ENCODE measurements around the gene KIF21B.
A peak's percentile ranks its signal among the peaks of the same experiment; 100 is the strongest.

The KIF21B gene

DNA sequence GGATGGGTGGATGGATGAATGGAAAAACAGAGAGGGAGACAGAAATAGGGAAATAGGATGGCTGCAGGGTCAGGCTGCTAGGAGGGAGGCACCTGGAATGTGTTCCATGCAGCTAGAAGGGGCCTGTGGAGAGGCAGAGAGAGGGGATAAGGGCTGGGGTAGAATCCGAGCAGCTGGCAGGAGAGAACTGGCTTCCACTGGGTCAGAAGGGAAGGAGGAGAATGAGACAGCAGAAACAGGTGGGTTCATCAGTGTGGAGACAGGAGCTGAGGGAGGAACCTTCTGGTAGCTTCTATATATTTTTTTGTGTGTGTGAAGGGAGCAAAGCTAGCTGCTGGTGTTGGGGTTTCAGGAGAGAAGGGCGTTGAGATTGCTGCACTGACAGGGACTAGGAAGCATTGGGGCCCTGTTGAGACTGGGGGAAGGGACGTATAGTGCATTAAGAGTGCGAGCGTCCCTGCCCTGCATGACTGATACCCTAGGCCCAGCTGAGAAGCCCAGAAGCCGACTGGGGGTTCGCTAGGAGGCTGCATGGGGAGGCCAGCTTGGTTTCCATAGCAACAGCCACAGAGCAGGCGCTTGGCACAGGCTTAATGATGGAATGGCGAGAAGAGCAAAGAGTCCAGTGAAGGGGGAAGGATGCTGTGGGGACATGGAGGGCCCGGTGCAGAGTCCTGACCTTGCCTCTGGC is 14.8 kb upstream of the KIF21B start:
- Mint-ChIP-seq H3K4me1 (ENCODE audit: low read depth in 2 of 2) (peaks cover 0 to 3% of the 10 kb centered on the region in 2 donors), H3K36me3 (ENCODE audit: insufficient read depth) (no peaks in the 10 kb centered on the region), H3K9me3 (no peaks in the 10 kb centered on the region), H3K27ac (no peak overlapping the region), H3K27me3 (no peaks in the 10 kb centered on the region), H3K4me3 (no peak overlapping the region)
- ATAC-seq (replicated peaks), result no peak
- DNase-seq, result no peak

DNA sequence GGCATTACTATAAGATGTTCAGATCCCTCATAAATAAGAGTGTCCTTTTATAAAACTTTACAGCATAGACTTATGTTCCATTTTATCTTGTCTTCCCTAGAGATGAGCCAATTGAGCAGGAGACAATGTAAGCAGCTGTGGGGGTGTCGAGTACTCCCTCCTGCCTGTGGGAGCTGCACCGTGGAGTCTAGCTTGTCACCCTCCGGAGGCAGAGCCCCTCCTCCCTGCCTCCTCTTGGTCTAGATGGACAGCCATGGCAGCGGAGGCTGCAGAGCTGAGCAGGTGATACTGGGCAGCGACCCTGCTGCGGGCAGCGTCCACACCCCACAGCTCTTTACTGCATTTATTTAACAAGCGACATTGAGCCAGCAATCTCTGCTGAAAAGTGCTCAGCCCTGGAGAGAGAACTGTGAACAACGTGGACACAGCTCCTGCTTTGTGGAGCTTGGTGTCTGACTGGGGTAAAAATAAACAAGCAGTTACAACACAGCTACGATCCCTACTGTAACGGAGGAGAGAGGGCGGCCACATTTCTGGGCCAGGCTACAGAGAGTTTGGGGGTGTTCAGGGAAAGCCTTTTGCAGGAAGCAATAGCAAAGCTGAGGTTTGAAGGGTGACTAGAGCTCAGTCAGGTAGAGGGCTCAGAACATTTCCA is 12.8 kb upstream of the KIF21B start:
- ATAC-seq (replicated peaks), result no peak

DNA sequence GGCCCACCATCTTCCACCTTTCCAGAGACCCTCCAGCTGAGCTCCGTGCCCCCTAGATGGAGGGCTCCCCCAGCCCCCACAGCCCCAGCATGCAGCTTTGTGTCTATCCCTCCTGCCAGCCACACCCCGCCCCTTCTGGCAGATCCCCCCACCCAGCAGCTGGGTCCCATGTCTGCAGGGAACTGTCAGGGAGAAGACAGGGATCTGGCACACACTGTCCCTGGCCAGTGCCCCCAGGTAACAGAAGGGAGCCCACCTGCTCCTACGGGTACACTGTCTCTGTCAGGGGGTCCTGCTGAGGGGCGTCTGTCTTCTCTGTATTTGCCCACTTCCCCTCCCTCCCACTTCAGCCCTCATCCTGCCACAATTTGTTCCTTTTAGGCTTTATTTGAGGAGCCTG is 11.2 kb upstream of the KIF21B start:
- Mint-ChIP-seq H3K27ac (no peak overlapping the region), H3K36me3 (ENCODE audit: insufficient read depth) (no peaks in the 10 kb centered on the region), H3K9me3 (no peaks in the 10 kb centered on the region), H3K4me1 (ENCODE audit: low read depth in 2 of 2) (no peaks in the 10 kb centered on the region), H3K27me3 (no peaks in the 10 kb centered on the region), H3K4me3 (no peak overlapping the region)
- ATAC-seq (replicated peaks), result no peak
- no peak for DNase-seq

More for the DNA sequence above, 12.8 kb upstream of the KIF21B start:
- Mint-ChIP-seq H3K4me1 (ENCODE audit: low read depth in 2 of 2) (no peaks in the 10 kb centered on the region), H3K27me3 (no peaks in the 10 kb centered on the region), H3K27ac (no peak overlapping the region), H3K9me3 (no peaks in the 10 kb centered on the region), H3K4me3 (no peak overlapping the region), H3K36me3 (ENCODE audit: insufficient read depth) (no peaks in the 10 kb centered on the region)
- DNase-seq, result no peak

DNA sequence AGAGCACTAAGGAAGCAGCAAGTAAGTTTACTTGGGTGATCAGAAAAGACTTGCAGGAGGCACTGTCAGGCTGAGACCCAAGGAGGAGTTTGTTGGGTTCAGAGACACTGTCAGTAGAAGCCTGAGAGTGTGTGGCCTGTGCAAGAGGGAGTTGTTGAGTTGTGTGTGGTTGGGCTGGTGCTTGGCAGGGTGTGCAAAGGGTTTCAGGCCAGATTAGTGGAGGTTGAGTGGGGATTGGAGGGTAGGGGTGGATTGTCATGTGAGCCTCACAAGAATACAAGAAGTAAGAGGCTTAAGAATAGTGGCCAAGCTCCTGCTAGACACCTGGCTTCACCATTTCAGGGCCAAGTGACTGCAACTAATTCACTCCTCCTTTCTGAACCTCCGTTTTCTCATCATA is 8.9 kb upstream of the KIF21B start:
- Mint-ChIP-seq H3K36me3 (ENCODE audit: insufficient read depth) (no peaks in the 10 kb centered on the region), H3K27me3 (no peaks in the 10 kb centered on the region), H3K4me3 (no peak overlapping the region), H3K27ac (no peak overlapping the region), H3K4me1 (ENCODE audit: low read depth in 2 of 2) (no peaks in the 10 kb centered on the region), H3K9me3 (no peaks in the 10 kb centered on the region)
- DNase-seq (no peak), ATAC-seq (replicated peaks) (no peak)

DNA sequence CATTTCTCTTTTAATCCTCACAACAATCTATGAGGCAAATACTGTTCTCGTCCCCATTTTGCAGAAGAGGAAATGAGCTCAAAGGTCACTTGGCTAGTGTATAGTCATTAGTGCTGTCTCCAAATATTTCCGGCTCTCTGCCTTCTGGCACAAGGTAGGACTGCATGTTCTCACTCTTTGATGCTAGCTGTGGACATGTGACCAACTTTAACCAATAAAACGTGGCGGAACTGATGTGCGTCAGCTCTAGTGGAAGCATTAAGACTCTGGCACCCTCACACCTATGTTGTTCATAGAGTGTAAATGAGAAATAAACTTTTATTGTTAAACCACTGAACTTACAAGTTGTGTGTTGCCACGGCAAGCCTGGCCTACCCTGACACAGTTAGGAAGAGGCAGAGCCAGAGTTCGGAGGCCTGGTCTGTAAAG is 5.0 kb upstream of the KIF21B start:
- H3K36me3 Mint-ChIP-seq (ENCODE audit: insufficient read depth), result peaks cover 4% of the 10 kb centered on the region
- DNase-seq (no peak), ATAC-seq (replicated peaks) (no peak)
- no peak overlapping the region for H3K27ac Mint-ChIP-seq
- no peak overlapping the region for H3K4me3 Mint-ChIP-seq
- no peaks in the 10 kb centered on the region for H3K9me3 Mint-ChIP-seq
- no peaks in the 10 kb centered on the region for H3K27me3 Mint-ChIP-seq
- H3K4me1 Mint-ChIP-seq (ENCODE audit: low read depth in 2 of 2), result peaks cover 8 to 20% of the 10 kb centered on the region in 2 donors

DNA sequence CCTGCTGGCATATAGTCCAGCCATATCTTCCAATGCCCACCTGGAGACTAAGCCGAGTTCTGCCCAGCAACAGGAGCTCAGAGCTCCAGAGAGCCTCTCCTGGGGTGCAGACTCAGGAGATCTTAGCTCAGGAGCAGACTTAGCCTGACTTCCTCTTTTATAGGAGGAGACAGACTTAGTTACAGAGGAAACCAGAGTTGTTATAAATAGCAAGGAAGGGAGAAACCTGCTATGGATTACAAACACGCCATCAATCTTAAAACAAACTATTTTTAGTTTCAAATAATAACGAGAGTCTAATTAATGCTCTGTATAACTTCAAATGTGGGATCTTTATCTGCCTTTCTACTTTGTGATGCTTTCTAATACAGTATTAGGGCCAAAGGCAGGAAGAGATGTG is 3.3 kb upstream of the KIF21B start:
- Mint-ChIP-seq H3K4me3 (no peak overlapping the region), H3K4me1 (ENCODE audit: low read depth in 2 of 2) (peaks cover 19 to 31% of the 10 kb centered on the region in 2 donors), H3K36me3 (ENCODE audit: insufficient read depth) (peaks cover 4% of the 10 kb centered on the region), H3K27me3 (no peaks in the 10 kb centered on the region), H3K27ac (peak overlapping the region in 1 of 2 donors; percentile 35), H3K9me3 (no peaks in the 10 kb centered on the region)
- no peak for DNase-seq
- no peak for ATAC-seq (replicated peaks)

DNA sequence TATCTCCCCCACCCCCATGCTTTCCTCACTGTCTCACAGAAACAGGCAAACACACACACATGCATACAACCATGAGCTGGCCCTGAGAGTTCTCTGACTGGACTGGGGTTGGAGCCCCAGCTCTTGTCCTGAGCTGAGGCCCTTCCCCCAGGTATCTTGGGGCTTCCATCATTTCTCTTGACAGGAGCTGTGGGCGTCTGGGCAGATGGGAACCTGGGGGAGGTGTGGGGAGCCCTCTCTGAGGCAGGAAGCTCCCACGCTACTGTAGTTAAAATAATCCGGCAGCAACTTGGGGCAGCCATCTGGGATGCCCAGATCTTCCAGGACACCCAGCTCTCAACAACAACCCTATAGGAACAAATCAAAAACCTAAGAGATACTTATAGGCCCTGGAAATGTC is 2.7 kb upstream of the KIF21B start:
- Mint-ChIP-seq H3K27me3 (no peaks in the 10 kb centered on the region), H3K9me3 (no peaks in the 10 kb centered on the region), H3K4me3 (no peak overlapping the region), H3K27ac (peak overlapping the region in 1 of 2 donors; percentile 35), H3K4me1 (ENCODE audit: low read depth in 2 of 2) (peaks cover 25 to 35% of the 10 kb centered on the region in 2 donors), H3K36me3 (ENCODE audit: insufficient read depth) (peaks cover 4% of the 10 kb centered on the region)
- ATAC-seq (replicated peaks) (no peak), DNase-seq (no peak)

DNA sequence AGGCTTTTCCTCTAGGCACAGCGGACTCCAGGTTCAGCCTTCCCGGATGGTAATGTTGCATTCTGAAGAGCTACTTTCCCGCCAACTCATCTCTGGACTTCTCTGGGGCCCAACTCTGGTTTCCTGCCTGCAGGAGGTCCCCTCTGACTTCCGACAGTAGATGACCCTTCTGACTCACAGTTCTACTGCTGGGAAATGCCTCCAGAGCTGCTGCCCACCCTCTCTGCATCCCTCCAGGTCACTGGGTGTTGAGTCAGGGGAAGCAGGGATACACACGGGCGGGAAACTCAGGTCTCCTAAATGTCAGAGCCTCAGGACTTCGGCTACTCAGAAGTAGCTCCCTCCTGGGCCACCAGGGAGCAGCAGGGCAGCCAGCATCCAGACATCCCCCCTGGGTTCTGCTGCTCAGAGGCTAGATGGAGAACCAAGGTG is 2.1 kb upstream of the KIF21B start:
- Mint-ChIP-seq H3K27ac (no peak overlapping the region), H3K4me3 (no peak overlapping the region), H3K4me1 (ENCODE audit: low read depth in 2 of 2) (peaks cover 30 to 42% of the 10 kb centered on the region in 2 donors), H3K9me3 (no peaks in the 10 kb centered on the region), H3K27me3 (no peaks in the 10 kb centered on the region), H3K36me3 (ENCODE audit: insufficient read depth) (peaks cover 7% of the 10 kb centered on the region)
- ATAC-seq (replicated peaks) (no peak), DNase-seq (no peak)

DNA sequence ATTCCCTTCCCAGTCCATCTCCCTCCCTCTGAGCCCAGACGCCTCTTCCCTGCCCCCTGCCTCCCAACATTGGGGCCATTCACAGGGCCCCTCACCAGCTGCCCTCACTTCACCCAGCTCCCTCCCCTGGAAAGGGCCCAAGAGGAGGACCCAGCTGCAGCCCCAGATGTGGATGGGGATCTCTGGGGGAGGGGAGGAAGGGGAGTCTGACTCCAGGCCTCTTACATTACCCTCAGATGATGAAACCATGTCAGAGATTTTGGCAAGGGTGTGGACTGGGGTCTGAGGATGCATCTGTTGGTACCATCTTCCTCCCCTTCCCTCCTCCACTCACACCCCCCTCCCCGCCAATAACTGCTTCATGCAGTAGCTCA is 1.1 kb upstream of the KIF21B start:
- Mint-ChIP-seq H3K27me3 (no peaks in the 10 kb centered on the region), H3K9me3 (no peaks in the 10 kb centered on the region), H3K4me3 (peak overlapping the region; percentile 31 to 48), H3K36me3 (ENCODE audit: insufficient read depth) (peaks cover 12% of the 10 kb centered on the region), H3K4me1 (ENCODE audit: low read depth in 2 of 2) (peaks cover 40 to 52% of the 10 kb centered on the region in 2 donors), H3K27ac (no peak overlapping the region)
- no peak for ATAC-seq (replicated peaks)
- no peak for DNase-seq

DNA sequence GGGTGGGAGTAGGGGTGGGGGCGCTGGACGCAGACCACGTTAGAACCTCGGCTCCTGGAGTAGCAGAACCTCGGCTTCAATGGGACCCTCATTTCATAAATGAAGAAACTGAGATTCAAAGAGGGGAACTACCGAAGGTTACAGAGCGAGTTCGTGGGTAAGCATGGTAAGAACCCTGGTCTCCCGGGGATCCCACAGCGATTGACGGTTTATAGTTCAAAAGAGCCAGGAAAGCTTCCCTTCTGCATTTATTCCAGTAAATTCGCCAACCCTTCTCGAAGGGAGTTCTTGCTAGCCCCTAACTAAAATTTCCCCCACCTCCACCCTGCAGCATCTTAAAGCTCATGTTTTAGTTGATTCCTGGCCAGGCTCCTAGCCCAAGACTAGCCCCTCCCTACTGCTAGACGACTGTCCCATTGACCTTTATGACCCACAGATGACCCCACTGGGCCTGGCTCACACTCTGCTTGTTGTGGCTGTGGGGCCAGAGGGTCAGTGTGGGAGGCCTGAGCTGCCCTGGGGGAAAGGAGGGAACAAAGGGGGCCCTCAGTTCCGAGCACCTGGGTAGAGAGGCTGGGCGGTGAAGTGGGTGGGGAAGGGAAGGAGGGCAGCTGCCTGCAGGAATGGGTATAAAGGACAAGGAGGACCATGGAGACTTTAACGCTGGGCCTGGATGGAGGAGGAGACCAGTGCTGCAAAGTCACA is 558 bp upstream of the KIF21B start:
- H3K27ac Mint-ChIP-seq, result no peak overlapping the region
- no peak for ATAC-seq (replicated peaks)
- no peak for DNase-seq
- H3K27me3 Mint-ChIP-seq, result no peaks in the 10 kb centered on the region
- H3K9me3 Mint-ChIP-seq, result no peaks in the 10 kb centered on the region
- H3K4me1 Mint-ChIP-seq (ENCODE audit: low read depth in 2 of 2), result peaks cover 45 to 57% of the 10 kb centered on the region in 2 donors
- peaks cover 17% of the 10 kb centered on the region for H3K36me3 Mint-ChIP-seq (ENCODE audit: insufficient read depth)
- H3K4me3 Mint-ChIP-seq, result peak overlapping the region; percentile 31 to 48

DNA sequence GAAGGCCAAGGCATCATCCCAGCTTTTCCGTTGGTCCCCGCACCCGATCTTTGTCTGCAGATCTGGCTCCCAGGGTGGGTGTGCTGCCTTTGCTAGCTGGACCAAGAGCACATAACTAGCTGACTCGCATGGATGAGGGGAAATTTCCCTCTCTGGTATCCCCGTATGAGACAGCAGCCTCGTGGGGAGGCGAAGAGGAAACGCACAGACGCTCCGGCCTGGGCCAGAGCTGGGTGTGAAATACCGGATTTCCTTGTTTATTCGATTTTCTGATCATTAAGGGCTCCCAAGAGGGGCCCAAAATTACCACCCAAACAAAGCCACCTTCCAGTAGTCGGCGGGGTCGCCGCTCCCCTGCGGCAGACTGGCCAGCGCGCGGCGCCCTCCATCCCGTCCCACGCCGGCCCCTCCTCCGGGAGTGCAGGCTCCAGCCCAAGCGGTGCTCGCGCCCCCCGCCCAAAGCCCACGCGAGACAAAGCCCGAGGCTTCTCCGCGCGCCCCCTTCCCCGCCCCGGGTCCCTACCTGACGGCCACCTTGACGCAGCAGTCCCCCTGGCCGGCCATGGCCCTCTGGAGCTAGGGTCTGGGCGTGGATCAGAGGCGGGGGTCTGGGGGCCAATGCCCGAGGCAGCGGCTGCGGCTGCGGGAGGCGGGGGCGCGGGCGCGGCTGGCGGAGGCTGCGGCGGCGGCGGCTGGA is 546 bp downstream of the KIF21B start:
- DNase-seq, result peak; percentile 27 to 32 (median 28)
- Mint-ChIP-seq H3K4me3 (peak overlapping the region; percentile 97 to 99), H3K27me3 (no peaks in the 10 kb centered on the region), H3K27ac (peak overlapping the region; percentile 97 to 98), H3K36me3 (ENCODE audit: insufficient read depth) (peaks cover 18% of the 10 kb centered on the region), H3K4me1 (ENCODE audit: low read depth in 2 of 2) (peaks cover 50 to 66% of the 10 kb centered on the region in 2 donors), H3K9me3 (no peaks in the 10 kb centered on the region)
- peak; percentile 14 for ATAC-seq (replicated peaks)

DNA sequence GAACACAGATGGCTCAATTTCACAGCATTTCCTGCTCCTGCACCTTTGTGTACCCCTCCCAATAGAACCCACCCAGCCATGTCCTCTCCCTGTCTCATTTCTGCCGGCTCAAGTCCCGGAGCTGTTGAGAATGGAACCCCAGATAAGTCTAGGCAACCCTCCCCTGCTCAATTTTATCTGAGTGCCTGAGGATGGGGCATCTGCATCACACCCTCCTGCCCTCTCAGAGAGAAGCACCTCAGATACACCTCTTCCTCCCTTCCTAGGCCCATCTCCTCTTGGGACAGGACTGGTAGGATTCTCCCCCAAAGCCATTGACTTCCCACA is 1.1 kb downstream of the KIF21B start:
- Mint-ChIP-seq H3K27ac (peak overlapping the region; percentile 97 to 98), H3K27me3 (no peaks in the 10 kb centered on the region), H3K9me3 (no peaks in the 10 kb centered on the region), H3K36me3 (ENCODE audit: insufficient read depth) (peaks cover 18% of the 10 kb centered on the region), H3K4me1 (ENCODE audit: low read depth in 2 of 2) (peaks cover 54 to 70% of the 10 kb centered on the region in 2 donors), H3K4me3 (peak overlapping the region; percentile 97 to 99)
- DNase-seq (no peak), ATAC-seq (replicated peaks) (no peak)

DNA sequence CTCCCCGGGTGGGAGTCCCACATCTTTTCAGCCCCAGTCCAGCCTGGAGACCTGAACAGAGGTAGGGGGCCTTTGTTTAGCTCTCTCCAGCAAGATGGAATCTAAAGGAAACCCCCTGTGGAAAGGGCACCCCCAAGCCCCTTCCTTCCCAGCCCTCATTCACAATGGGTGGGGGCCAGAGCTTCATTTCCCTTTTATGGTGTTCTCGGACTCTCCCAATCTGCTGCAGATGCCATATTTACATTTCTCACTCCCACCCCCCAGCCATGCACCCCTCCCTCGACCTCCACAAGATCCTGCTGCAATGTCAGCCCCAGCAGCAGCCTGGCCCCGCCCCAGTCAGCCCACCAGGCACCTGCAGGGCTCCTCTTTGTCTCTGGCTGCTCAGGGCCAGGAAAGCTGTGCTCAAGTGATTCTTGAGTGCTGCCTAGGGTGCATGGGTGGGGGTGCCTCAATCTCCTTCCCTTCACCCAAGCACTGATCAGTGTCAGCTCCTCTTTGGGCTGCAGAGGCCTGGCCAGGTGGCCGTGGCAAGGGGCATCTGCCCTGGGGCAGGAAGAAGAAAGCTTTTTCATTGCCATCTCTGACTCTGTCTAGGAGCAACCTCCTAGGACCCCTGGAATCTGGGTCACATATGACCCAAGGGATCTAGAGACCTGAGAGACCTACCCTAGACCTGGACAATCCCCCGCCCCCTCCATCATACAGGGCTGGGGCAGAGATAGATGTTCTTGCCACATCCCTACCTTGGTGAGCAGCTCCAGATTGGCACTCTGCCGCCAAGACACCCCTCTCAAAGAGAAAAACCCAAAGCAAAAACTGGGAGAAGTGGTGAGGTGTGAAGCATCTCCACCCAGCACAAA is 1.7 kb downstream of the KIF21B start:
- Mint-ChIP-seq H3K36me3 (ENCODE audit: insufficient read depth) (peaks cover 20% of the 10 kb centered on the region), H3K27me3 (no peaks in the 10 kb centered on the region), H3K4me1 (ENCODE audit: low read depth in 2 of 2) (peaks cover 59 to 75% of the 10 kb centered on the region in 2 donors), H3K4me3 (peak overlapping the region; percentile 97 to 99), H3K9me3 (no peaks in the 10 kb centered on the region), H3K27ac (peak overlapping the region; percentile 97 to 98)
- DNase-seq, result no peak
- no peak for ATAC-seq (replicated peaks)
